ENCODE data around the gene TOP1.

TOP1 gene

GRCh38 chr20:41032271-41032670, 3.6 kb downstream of the TOP1 start:
- in situ Hi-C loops (cut with MboI; ENCODE audit: low sequenced_read_pairs) = no loop called here

- in situ Hi-C loops (cut with MboI; ENCODE audit: low sequenced_read_pairs) = no loop called here
Observed at GRCh38 chr20:41034239-41034638, 5.6 kb downstream of the TOP1 start.

DNA sequence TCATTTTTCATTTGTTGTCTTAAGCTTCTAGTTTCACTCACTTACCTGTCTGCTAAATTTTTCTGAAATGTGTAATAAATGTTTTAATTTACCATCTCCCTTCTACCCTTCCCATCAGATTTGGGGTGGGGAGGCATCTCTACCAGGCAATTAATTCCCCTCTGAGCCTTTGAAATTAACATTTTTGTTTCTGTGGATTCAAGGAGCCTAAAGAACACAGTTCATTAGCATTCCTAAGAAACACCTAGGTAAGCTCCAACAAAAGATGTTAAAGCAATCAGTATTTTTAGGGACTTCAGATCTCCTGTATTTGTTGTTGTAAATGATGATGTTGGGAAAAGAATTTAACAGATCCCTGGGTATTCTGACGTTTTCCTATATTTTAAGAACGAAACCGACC, 6.6 kb downstream of the TOP1 start:
- in situ Hi-C loops (cut with MboI; ENCODE audit: low sequenced_read_pairs) = no loop called here

DNA sequence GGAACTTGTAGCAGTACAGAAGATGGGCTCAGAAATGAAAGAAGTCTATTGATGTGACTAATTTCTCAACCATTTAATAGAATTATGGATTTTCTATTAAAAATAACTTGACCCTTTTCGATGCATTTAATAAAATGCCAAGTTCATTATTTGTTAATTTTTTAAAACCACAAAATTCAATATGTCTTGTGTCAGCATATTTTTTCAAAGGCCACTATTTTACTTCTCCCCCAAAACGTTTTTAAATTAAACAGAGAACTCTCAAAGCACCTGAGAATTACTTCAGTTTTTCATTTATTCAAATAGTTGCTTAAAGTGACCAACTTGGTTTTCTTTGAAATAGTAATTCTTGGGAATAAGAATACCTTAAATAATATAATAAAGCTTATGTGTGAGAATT, 8.6 kb downstream of the TOP1 start:
- in situ Hi-C loops (cut with MboI; ENCODE audit: low sequenced_read_pairs) = no loop called here

DNA sequence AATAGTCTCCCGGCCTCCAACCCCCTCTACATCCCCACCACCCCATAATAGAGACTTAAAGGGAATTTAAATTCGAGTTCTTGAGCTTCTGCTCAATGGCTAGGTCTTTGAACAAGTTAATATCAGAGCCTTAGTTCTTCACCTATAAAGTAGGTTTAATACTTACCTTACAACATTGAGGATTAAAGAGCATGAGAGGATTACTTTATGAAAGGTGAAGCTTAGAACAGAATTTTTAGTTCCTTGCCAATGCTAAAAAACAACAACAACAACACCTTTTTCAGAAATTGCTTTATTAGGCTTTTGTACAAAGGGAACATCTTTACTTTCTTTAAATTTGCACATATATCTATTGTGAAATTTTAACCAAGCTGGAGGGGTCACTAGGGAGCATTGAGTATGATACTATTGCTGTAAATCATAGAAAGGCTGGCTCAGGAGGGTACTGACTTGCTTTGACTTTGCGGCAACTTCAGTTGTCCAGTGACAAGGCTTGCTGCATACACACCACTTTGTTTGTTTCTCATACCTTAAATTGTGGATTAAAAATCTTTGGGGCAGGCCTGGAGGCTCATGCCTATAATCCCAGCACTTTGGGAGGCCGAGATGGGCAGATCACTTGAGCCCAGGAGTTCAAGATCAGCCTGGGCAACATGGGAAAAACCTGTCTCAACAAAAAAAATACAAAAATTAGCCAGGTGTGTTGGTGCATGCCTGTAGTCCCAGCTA, 9.7 kb downstream of the TOP1 start:
- in situ Hi-C loops (cut with MboI; ENCODE audit: low sequenced_read_pairs) = no loop called here

DNA sequence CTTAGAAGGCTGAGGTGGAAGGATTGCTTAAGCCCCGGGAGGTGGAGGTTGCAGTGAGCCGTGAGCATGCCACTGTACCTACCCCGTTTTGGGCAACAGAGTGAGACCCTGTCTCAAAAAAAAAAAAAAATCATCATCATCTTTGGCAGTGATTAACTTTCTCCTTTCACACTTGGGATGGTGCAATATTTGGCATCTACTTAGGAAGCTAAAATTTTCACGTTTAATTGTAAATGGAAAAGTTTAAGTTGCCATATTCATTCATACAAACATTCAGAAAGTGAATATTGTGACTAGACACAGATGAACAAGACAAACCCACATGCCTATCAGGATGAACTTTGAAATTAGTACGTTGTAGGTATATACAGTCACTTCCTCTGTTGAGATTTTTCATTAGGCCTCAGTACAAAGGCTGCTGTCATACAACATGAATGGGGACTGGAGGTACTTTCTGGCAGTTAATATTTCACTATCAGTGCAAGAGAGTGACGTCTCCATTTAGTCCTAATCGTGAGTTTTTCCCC, 10.3 kb downstream of the TOP1 start:
- in situ Hi-C loops (cut with MboI; ENCODE audit: low sequenced_read_pairs) = no loop called here

GRCh38 chr20:41040855-41041254, 12.2 kb downstream of the TOP1 start:
- in situ Hi-C loops (cut with MboI; ENCODE audit: low sequenced_read_pairs) = no loop called here

GRCh38 chr20:41041693-41042092, 13.1 kb downstream of the TOP1 start:
- in situ Hi-C loops (cut with MboI; ENCODE audit: low sequenced_read_pairs) = no loop called here

- in situ Hi-C loops (cut with MboI; ENCODE audit: low sequenced_read_pairs) = no loop called here
Observed at GRCh38 chr20:41044409-41045062, 15.9 kb downstream of the TOP1 start.

DNA sequence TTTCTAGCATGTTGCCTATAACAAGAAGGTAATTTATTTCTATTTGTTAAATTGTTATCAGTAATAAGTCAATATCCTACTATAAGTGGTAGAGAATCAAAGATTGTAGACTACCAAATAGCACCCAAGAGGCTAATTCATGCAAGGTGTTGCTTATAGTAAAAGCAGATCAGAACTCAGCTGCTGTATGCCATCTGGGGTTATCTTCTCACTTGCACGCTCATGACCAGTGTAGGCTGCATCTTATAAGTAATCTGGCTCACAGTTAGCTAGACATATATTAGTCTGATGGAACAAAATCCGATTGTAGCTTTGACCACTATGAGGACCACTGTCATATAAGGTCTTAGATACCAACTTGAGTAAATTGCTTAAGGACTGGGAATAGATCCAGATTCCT, 17.0 kb downstream of the TOP1 start:
- in situ Hi-C loops (cut with MboI; ENCODE audit: low sequenced_read_pairs) = no loop called here

DNA sequence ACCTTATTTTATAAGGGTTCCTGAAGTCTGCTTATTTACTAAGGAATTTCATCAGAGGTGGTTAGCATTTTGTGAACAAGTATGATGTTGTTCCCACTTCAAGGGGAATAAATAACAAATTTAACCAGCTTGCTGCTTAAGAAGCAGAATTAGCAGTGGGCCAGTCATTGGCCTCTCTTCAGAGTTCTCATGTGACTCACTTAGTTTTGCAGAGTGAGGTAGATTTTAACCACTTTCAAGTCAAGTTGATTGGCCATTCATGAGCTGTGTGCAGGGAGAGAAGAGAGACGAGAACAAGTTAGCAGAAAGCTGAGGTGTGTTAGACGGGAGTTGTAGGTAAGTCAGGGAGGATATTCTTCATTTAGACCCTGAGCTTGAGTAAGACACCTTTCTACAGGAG, 18.1 kb downstream of the TOP1 start:
- in situ Hi-C loops (cut with MboI; ENCODE audit: low sequenced_read_pairs) = no loop called here

- in situ Hi-C loops (cut with MboI; ENCODE audit: low sequenced_read_pairs) = no loop called here
Observed at GRCh38 chr20:41047279-41047974, 18.8 kb downstream of the TOP1 start.

- in situ Hi-C loops (cut with MboI; ENCODE audit: low sequenced_read_pairs) = no loop called here
Observed at GRCh38 chr20:41047975-41048305, 19.3 kb downstream of the TOP1 start.

DNA sequence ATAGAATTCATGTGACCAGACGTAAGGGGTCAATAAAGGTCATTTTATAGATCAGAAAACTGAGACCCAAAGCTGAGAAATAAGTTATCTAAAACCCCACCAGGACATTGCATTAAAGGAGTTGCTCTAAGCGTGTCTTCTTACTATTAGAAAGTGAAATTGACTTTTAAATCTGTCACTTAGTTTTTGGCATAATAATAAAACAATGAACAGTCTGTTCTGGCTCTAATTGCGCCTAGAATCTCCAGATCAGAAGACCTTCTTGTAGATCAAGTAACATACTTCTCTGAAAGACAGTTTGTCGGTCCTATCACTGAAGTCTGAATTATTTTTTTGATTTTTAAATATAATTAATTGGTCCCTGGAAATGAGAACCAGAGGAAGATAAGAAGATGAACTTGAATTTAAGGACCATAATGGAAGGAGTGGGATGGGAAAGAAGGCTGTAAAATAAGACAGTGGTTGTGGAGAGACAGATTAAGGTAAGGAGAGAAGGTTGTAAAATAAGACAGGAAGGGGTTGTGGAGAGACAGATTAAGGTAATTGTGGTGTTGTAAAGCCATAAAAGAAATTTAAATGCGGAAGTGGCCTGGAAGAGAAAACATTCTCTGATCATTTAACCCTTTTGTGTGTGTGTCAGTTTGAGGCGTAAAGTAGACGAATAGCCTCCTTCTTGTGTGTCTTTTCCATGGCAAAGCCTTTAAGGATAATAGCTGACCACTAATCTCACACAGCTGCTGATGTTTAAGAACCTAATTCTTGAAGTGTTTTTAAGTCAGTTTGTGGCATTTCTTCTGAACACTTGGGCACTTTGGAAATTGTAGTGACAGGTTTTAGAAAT, 20.1 kb downstream of the TOP1 start:
- in situ Hi-C loops (cut with MboI; ENCODE audit: low sequenced_read_pairs) = no loop called here

DNA sequence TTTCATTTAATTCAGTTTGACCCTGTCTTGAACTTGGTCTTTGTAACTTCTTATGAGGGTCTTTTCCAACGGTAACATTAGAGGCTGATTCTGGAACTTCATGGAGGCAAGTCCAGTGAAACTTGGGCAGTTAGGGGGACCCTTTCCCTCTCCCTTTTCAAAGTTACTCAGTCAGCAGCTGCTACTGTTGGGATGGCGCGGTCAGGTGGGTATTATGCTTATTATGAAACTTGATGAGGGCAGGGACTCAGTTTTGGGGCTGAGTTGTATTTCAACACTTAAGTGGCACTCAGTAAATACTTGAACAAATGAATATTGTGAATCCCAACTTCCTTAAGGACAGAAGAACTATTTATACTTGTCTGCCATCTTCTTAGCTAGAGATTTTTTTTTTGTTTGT, 20.8 kb downstream of the TOP1 start:
- in situ Hi-C loops (cut with MboI; ENCODE audit: low sequenced_read_pairs) = no loop called here

DNA sequence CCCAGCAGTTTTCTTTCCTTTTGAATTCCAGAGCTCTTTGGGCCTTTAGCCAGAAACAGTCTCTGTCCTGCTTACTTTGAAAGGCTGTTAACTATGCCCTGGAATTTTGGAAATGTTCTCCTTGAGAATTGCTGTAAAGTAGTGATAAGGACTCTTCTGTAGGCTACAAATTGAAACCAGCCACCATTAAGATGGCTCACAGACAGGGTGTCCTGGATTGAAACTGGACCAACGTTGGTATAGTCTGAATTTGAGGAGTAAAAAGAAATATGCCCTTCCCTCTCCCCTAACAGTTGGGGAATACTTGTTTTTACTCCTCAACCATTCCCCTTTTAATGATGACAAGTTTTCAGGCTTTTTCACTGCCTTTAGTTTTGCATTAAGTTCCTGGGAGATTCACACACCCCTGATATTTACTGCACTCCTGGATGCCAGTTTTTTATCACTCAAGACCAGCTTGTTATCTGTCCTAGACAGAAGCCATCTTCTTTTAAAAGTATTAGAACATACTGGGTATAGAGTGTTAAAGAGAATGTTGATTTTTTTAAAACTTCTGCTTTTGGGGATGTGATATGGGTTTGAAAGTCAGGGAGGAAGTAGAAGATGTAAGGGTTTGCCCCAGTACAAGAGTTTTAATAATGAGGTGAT, 21.9 kb downstream of the TOP1 start:
- in situ Hi-C loops (cut with MboI; ENCODE audit: low sequenced_read_pairs) = no loop called here

GRCh38 chr20:41051009-41051825, 22.6 kb downstream of the TOP1 start:
- in situ Hi-C loops (cut with MboI; ENCODE audit: low sequenced_read_pairs) = no loop called here

- in situ Hi-C loops (cut with MboI; ENCODE audit: low sequenced_read_pairs) = no loop called here
Observed at GRCh38 chr20:41052742-41053419, 24.3 kb downstream of the TOP1 start.

Measured in HL-60/S4 treated with phorbol 12-myristate 13-acetate at 8.2 ng/mL for 4 days and 3 days (cell line).